ENCODE measurements around the gene CERS2.

CERS2 gene

DNA sequence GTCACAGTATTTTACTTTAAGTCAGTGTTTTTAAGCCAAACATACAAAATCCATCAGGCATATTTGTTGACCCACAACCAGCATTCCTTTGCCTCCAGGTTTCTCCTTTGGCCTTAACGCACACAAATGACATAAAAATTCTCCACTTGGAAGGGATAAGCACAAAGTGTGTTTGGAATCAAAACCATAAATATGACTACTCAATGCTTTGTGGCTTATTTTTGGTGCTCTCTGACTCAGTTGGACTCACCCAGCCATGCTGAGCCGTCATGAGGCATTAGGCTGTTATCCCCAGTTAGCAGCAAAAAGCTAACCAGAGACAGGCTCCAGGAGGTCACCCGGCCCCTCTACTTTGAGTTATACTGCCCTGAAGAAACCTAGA lies 34.6 kb upstream of the CERS2 start:
- Histone ChIP-seq H4K20me1 (ENCODE audit: insufficient read depth, low read length) (no peaks in the 10 kb centered on the region), H3K27me3 (ENCODE audit: insufficient read depth, low read length) (no peaks in the 10 kb centered on the region), H2AFZ (ENCODE audit: low read length) (0 out of 2 replicates have a peak overlapping the region, but pooled peaks have one; percentile 4), H3K9me2 (ENCODE audit: low read depth, low read length) (no peaks in the 10 kb centered on the region), H3K36me3 (ENCODE audit: insufficient read depth, low read length) (no peaks in the 10 kb centered on the region), H3K27ac (ENCODE audit: low read depth, low read length, poor library complexity, severe bottlenecking) (peak overlapping the region; percentile 6), H3K4me1 (ENCODE audit: insufficient read depth, low read length, severe bottlenecking) (peaks cover 49% of the 10 kb centered on the region), H3K9ac (ENCODE audit: low read length) (peak overlapping the region; percentile 76), H3F3A (ENCODE audit: insufficient read depth, low read length) (no peaks in the 10 kb centered on the region), H3K4me3 (ENCODE audit: low read depth, low read length, poor library complexity, severe bottlenecking) (peak overlapping the region; percentile 72), H3K4me2 (ENCODE audit: low read length) (peak overlapping the region; percentile 70), H3K79me2 (ENCODE audit: insufficient read depth, low read length) (no peaks in the 10 kb centered on the region), H3K9me3 (ENCODE audit: low read length) (no peaks in the 10 kb centered on the region)
- TF ChIP-seq EZH2 (IDR thresholded peaks at IDR 0.05; ENCODE audit: borderline replicate concordance, low read length) (no peak), CTCF (IDR thresholded peaks at IDR 0.05; ENCODE audit: low read length) (no peak)

GRCh38 chr1:151008244-151009205 lies 33.9 kb upstream of the CERS2 start, which contains the start of gene PRUNE1:
TSS of gene PRUNE1 (plus strand) at chr1:151008449. CDS start at chr1:151008633, 184 bp downstream.
- Histone ChIP-seq H3K9me2 (ENCODE audit: low read depth, low read length) (no peaks in the 10 kb centered on the region), H3K9me3 (ENCODE audit: low read length) (no peaks in the 10 kb centered on the region), H3K9ac (ENCODE audit: low read length) (peak within 1 kb of the TSS; percentile 76), H3K79me2 (ENCODE audit: insufficient read depth, low read length) (no peaks in the 10 kb centered on the region), H3F3A (ENCODE audit: insufficient read depth, low read length) (no peaks in the 10 kb centered on the region), H3K27me3 (ENCODE audit: insufficient read depth, low read length) (no peaks in the 10 kb centered on the region), H3K36me3 (ENCODE audit: insufficient read depth, low read length) (no peaks in the 10 kb centered on the region), H3K4me1 (ENCODE audit: insufficient read depth, low read length, severe bottlenecking) (peaks cover 49% of the 10 kb centered on the region), H3K4me3 (ENCODE audit: low read depth, low read length, poor library complexity, severe bottlenecking) (peak within 1 kb of the TSS; percentile 72), H4K20me1 (ENCODE audit: insufficient read depth, low read length) (no peaks in the 10 kb centered on the region), H3K4me2 (ENCODE audit: low read length) (peak within 1 kb of the TSS; percentile 70), H2AFZ (ENCODE audit: low read length) (peak within 1 kb of the TSS; percentile 48), H3K27ac (ENCODE audit: low read depth, low read length, poor library complexity, severe bottlenecking) (peak within 1 kb of the TSS; percentile 68)
- TF ChIP-seq CTCF (IDR thresholded peaks at IDR 0.05; ENCODE audit: low read length): no peak
- no peak for TF ChIP-seq EZH2 (IDR thresholded peaks at IDR 0.05; ENCODE audit: borderline replicate concordance, low read length)

DNA sequence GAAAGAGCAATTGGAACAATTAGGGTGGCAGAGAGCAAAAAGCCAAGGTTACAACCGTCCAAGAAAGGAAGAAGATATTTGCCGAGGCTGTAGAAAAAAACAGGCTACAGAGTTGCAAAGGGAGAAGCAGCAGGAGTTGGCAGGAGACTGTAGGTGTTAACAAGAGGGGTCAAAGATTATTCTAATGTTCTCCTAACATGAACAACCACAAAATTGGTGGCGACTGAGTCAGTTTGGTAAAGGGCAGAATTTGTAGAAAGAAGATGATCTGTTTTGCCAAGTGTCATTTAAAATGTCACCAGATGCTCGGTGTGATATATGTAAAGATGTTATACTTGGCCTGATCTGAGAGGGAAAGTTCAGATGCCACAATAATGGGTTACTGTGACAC lies 33.2 kb upstream of the CERS2 start:
- H3K4me3 ChIP-seq (ENCODE audit: low read depth, low read length, poor library complexity, severe bottlenecking): peak overlapping the region; percentile 72
- peak overlapping the region; percentile 76 for H3K9ac ChIP-seq (ENCODE audit: low read length)
- H4K20me1 ChIP-seq (ENCODE audit: insufficient read depth, low read length): no peaks in the 10 kb centered on the region
- H3K4me2 ChIP-seq (ENCODE audit: low read length): peak overlapping the region; percentile 70
- no peaks in the 10 kb centered on the region for H3K79me2 ChIP-seq (ENCODE audit: insufficient read depth, low read length)
- peak overlapping the region; percentile 68 for H3K27ac ChIP-seq (ENCODE audit: low read depth, low read length, poor library complexity, severe bottlenecking)
- no peaks in the 10 kb centered on the region for H3K36me3 ChIP-seq (ENCODE audit: insufficient read depth, low read length)
- TF ChIP-seq CTCF (IDR thresholded peaks at IDR 0.05; ENCODE audit: low read length) (no peak), EZH2 (IDR thresholded peaks at IDR 0.05; ENCODE audit: borderline replicate concordance, low read length) (no peak)
- peak overlapping the region; percentile 48 for H2AFZ ChIP-seq (ENCODE audit: low read length)
- H3K27me3 ChIP-seq (ENCODE audit: insufficient read depth, low read length): no peaks in the 10 kb centered on the region
- no peaks in the 10 kb centered on the region for H3K9me3 ChIP-seq (ENCODE audit: low read length)
- no peaks in the 10 kb centered on the region for H3F3A ChIP-seq (ENCODE audit: insufficient read depth, low read length)
- H3K4me1 ChIP-seq (ENCODE audit: insufficient read depth, low read length, severe bottlenecking): peaks cover 49% of the 10 kb centered on the region
- no peaks in the 10 kb centered on the region for H3K9me2 ChIP-seq (ENCODE audit: low read depth, low read length)

All from OCI-LY1 (cell line).